NAMALWA (cell line): ENCODE data around the gene CST1.
"Not testable (repeated sequence)": the region's sequence is repeated elsewhere in the genome, so short reads cannot be mapped to it uniquely, and the experiment has no call there.

Experiments
- DNase-seq: peaks from one replicate; pipeline ENCODE4 v3.0.0-alpha.2; 2015; ENCODE audit warnings: low spot score

Gene CST1, protein sequence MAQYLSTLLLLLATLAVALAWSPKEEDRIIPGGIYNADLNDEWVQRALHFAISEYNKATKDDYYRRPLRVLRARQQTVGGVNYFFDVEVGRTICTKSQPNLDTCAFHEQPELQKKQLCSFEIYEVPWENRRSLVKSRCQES

GRCh38 chr20:23750786-23751185 lies at the start of gene CST1:
TSS of gene CST1 (minus strand) at chr20:23750935. CDS start at chr20:23750866, 69 bp downstream.
- not testable (repeated sequence) for DNase-seq

DNA sequence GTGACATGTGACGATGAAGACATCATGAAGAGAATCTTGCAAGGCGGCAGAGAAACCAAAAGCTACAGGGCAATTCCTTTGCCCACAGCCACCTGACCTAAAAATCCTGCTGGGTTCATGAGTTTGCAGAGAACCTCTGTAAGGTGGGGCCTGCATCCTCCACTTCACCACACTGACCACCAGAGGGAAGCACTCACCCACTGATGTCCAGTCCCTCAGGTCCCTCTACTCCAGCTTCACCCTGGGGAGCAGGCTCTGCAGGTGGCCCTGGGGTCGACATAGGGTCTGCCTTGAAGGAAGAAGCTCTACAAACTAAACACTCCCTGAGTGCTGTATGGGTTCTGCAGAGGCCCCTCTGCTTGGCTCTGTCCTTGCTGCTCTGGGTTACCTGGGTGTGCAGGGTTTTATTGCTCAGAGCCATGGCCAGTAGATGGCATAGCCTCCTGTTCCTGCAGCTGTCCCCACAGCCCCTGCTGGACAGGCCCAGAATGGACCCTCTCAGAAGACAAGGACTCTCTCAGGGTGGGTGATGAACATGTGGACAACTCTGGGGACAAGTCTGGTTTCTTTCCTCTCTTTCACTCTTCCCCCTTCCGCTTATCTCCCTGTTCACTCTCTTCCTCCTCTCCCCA lies 48.6 kb upstream of the CST1 start:
- DNase-seq: peak; percentile 32

DNA sequence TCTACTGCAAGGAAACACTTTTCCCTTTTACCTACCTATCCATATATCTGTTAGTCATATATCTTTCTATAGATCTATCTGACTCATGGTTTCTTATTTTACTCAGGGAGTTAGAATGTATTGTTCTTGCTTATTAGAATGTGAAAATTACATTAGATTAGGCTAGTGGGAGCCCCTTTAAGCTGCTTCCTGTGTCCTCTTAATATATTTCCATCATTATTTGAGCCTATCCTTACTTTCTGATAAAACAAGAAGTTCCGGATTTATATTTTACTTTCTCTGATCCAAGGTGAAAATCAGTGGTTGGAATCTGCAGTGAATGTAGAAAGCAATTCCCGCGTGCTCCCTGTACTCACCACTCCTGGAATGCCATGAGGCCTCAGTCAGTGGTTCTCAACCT lies 44.8 kb upstream of the CST1 start:
- no peak for DNase-seq

DNA sequence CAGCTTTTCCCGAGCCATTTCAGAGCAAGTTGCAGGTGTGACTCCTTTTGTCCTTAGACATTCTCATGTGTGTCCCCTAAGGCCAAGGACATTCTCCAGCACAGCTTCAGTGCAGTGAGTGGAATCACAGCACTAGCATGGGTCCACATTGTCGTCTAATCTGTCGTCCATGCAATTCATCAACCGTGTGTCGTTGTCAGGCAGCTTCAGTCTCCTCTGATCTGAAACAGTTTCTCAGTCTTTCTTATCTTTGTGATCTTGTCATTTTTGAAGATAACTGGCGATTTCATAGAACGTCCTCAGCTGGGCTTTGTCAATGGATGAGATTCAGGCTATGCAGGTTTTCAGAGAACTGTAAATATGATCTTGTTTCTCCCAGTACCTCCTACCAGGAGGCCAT lies 44.1 kb upstream of the CST1 start:
- no peak for DNase-seq

DNA sequence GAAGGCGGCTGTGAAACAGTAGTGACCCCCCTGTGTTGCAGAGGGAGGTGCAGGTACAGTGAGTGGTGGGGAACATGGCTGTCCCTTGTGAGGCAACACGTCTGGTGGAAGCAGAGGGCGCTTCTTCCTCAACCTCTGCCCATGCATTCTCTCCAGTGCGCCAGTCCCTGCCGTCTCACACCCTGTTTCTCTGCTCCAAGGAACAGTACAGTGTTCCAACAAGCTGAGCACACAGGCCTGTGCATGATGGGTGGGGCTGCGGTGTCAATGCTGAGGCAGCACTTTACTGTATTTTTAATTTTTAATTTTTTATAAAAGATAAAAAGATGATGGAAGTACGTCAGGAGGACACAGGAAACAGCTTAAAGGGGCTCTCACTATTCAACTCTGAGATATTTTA lies 43.3 kb upstream of the CST1 start:
- no peak for DNase-seq

- no peak for DNase-seq
These were observed 32.7 kb upstream of the CST1 start for GRCh38 chr20:23783447-23783846.

GRCh38 chr20:23782366-23782983 lies 31.7 kb upstream of the CST1 start:
- DNase-seq: peak; percentile 34

- not testable (repeated sequence) for DNase-seq
These were observed 27.9 kb upstream of the CST1 start for GRCh38 chr20:23778676-23779075.

GRCh38 chr20:23777380-23777779 lies 26.6 kb upstream of the CST1 start:
- not testable (repeated sequence) for DNase-seq

DNA sequence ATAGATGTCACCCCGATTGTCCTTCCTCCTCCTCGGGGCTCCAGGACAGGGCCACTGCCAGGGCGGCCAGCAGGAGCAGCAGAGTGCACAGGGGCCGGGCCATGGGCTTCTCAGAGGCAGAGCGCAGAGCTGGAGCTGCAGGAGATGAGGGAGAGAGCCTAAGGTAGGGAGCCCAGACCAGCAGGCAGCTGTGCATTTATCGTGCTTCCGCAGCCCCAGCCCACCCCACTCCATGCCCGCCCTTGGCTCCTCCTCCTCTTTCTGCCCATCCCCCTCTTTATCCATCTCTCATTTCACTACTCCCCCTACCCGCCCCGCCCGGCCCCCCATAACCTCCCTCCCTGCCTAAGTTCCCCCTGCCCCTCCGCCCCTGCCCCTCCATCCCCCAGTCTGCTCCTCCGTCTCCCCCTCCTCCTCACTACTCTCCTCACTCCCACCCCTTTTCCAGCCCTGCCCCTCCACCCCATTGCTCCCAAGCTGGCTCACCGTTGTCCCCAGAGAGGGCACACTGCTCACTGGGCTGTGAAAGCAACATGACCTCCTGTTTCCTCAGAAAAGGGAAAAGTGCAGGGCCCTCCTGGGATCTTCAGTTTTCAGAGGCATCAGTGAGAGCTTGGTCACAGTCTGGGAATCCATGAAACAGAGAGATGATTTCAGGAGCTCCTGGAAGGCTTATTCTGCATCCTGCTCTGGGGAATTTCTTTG lies 25.5 kb upstream of the CST1 start:
- no peak for DNase-seq

GRCh38 chr20:23774081-23774480 lies 23.3 kb upstream of the CST1 start:
- no peak for DNase-seq

GRCh38 chr20:23773579-23773978 lies 22.8 kb upstream of the CST1 start:
- DNase-seq: no peak

GRCh38 chr20:23773127-23773526 lies 22.4 kb upstream of the CST1 start:
- no peak for DNase-seq

DNA sequence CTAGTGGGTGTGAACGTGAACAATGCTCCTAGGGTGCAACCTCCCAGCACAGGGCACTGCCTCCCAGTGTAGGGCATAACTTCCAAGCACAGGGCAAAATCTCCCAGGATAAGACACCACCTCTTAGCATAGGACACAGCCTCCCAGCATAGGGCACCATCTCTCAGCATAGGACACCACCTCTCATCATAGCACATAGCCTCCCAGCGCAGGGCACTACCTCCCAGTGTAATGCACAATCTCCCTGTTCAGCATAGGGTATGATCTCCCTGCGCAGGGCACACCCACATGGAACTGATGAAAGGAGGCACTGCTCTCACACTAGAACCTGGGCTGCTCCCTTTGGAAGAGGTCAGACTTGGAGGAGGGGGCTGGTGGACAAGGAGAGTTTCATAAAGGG lies 21.3 kb upstream of the CST1 start:
- no peak for DNase-seq

GRCh38 chr20:23770384-23770783 lies 19.6 kb upstream of the CST1 start:
- DNase-seq: no peak

- DNase-seq: not testable (repeated sequence)
These were observed 17.8 kb upstream of the CST1 start for GRCh38 chr20:23768520-23768919.

DNA sequence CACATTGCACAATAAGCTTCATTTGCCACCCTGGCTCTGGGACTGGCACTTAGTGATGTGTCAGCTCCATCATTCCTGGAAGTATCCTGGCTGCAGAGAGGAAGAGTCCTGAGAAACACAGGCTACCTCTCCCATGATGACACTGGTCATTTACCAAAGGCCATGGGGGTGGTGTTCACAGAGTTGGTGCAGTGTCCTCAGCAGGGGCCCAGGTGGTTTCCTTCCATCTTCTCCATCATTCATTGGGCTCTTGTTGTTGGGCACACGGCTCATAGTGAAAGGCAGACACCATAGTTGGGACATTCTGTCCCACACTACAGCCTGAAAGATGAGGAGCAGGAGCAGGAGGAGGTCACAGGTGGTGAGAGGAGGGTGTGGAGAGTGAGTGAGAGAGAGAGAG lies 15.8 kb upstream of the CST1 start:
- DNase-seq: no peak

- no peak for DNase-seq
These were observed 14.8 kb upstream of the CST1 start for GRCh38 chr20:23765578-23765977.

DNA sequence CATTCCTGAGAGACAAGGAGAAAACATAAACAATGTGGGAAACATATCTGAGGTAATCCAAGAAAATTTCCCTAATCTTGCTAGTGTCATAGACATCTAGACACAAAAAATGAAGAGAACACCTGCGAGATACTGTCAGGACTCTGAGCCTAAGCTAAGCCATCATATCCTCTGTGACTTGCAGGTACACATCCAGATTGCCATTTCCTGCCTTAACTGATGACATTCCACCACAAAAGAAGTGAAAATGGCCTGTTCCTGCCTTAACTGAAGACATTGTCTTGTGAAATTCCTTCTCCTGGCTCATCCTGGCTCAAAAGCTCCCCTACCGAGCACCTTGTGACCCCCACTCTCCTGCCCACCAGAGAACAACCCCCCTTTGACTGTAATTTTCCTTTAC lies 13.9 kb upstream of the CST1 start:
- DNase-seq: not testable (repeated sequence)

GRCh38 chr20:23763345-23763744 lies 12.6 kb upstream of the CST1 start:
- DNase-seq: no peak

DNA sequence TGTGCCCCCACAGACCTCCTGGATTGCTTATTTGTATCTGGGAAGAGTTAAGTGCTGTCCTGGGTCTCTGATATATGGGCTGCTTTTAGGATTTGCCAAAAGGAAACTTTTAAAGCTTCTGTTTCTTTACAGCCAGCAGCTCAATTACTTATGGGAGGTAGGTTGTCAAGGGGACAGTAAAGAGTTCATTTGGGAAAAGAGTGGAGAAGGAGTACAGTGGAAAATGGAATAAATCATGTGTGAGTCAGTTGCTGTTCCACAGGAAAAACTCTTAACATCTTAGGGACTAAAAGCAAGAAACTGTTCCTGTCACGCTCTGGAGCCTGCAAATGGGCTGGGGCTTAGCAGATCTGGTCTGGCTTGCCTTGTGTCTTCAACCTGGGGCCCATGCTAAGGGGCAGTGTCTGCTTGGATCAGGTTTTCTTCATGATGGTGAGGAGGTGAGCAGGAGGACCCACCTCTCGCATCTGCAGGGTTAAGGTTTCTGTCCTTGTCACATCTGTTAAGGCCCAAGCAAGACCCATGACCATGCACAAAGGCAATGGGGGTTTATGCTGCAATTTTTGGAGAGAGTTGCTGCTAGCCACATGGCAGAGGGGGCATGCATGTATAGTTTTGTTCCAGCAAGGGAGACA lies 8.7 kb upstream of the CST1 start:
- no peak for DNase-seq

DNA sequence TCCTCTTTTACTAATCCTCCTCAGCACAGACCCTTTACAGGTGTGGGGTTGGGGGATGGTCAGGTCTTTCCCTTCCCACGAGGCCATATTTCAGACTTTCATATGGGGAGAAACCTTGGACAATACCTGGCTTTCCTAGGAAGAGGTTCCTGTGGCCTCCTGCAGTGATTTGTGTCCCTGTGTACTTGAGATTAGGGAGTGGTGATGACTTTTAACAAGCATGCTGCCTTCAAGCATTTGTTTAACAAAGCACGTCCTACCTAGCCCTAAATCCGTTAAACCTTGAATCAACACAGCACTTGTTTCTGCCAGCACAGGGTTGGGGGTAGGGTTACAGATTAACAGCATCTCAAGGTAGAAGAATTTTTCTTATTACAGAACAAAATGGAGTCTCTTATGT lies 6.1 kb upstream of the CST1 start:
- DNase-seq: not testable (repeated sequence)
